Sigmoid colon (tissue), 4 donors: Measurements from ENCODE around the gene EEF1E1.

ENCODE experiments used
- EP300 ChIP-seq, 4 donors: sonication (generic); formaldehyde crosslinking; IDR thresholded peaks; one replicate each; pipeline ENCODE4 v1.6.1; 2017; ENCODE audit warnings: antibody characterized with exemption in 4 of 4
- POLR2A ChIP-seq, 2 donors: fragments of 450-650 bp; IDR thresholded peaks; one replicate each; pipeline ENCODE4 v1.6.1; 2016; ENCODE audit warnings: antibody characterized with exemption in 2 of 2, mild to moderate bottlenecking in 2 of 2, moderate library complexity in 2 of 2
- POLR2AphosphoS5 ChIP-seq, 4 donors: sonication (generic); formaldehyde crosslinking; IDR thresholded peaks; one replicate each; pipeline ENCODE4 v1.6.1; 2017; ENCODE audit warnings: antibody characterized with exemption in 4 of 4
- TF ChIP-seq, protein P1 (sequence below), 4 experiments: fragments of 450-650 bp in 3 of 4; fragments of 200-600 bp in 1 of 4; IDR thresholded peaks; one replicate each; pipeline ENCODE4 v1.5.1; 2016 to 2019; ENCODE audit warnings: antibody characterized with exemption in 4 of 4, mild to moderate bottlenecking in 3 of 4, moderate library complexity in 2 of 4

DNA sequence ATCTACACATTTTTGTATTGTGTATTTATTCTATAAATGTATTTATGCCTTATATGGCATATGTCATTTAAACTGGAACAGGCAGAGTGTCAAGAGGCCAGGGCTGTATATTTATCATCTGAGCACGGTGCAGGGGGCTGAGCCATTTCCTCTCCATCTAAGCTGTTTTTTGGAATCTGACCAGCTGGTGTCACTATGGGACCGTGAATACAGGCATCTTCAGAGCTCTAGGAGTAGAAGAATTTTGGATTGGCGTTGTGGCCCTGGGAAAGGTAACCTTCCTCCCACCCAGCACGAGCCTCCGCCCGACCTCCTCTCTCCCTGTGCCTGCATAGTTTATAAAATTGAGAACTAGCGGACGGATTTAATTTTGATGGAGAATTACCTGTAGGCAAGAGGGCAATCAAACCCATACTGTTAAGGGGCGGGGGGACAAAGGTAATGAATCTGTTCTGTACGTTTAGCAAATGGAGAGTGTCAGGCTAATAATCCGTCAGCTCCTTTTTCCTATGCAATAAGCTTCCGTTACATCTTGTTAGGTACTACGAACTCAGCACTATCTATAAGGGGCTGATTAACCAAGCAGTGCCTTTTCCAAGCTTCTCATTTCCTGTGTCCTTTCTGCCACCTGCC lies 29.0 kb upstream of the EEF1E1 start:
- TF ChIP-seq, protein P1, sequence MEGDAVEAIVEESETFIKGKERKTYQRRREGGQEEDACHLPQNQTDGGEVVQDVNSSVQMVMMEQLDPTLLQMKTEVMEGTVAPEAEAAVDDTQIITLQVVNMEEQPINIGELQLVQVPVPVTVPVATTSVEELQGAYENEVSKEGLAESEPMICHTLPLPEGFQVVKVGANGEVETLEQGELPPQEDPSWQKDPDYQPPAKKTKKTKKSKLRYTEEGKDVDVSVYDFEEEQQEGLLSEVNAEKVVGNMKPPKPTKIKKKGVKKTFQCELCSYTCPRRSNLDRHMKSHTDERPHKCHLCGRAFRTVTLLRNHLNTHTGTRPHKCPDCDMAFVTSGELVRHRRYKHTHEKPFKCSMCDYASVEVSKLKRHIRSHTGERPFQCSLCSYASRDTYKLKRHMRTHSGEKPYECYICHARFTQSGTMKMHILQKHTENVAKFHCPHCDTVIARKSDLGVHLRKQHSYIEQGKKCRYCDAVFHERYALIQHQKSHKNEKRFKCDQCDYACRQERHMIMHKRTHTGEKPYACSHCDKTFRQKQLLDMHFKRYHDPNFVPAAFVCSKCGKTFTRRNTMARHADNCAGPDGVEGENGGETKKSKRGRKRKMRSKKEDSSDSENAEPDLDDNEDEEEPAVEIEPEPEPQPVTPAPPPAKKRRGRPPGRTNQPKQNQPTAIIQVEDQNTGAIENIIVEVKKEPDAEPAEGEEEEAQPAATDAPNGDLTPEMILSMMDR (IDR thresholded peaks at IDR 0.05) = peak in 3 of 4 experiments; percentile 20 to 32 (median 23)
- no peak for TF ChIP-seq POLR2A (IDR thresholded peaks at IDR 0.05)
- TF ChIP-seq POLR2AphosphoS5 (IDR thresholded peaks at IDR 0.05) = no peak
- no peak for TF ChIP-seq EP300 (IDR thresholded peaks at IDR 0.05)
